Nephron progenitor cell (in vitro differentiated cells): ENCODE results near the gene TRIM28.
"Not testable (repeated sequence)": the region's sequence is repeated elsewhere in the genome, so short reads cannot be mapped to it uniquely, and the experiment has no call there.

Experiments
- DNase-seq: peaks from one replicate; pipeline ENCODE4 v3.0.0; 2021
- H3K27ac Mint-ChIP-seq: 2 replicates; pipeline ENCODE4 v1.8.0; 2021; ENCODE audit warnings: mild to moderate bottlenecking, moderate library complexity, mixed read lengths
- H3K27me3 Mint-ChIP-seq: 2 replicates; pipeline ENCODE4 v1.8.0; 2021; ENCODE audit warnings: mild to moderate bottlenecking, low read depth, mixed read lengths; ENCODE audit not compliant: poor library complexity
- H3K36me3 Mint-ChIP-seq: 2 replicates; pipeline ENCODE4 v1.8.0; 2021; ENCODE audit warnings: low read depth, mixed read lengths
- H3K4me1 Mint-ChIP-seq: 2 replicates; pipeline ENCODE4 v1.8.0; 2021; ENCODE audit warnings: mixed read lengths
- H3K4me3 Mint-ChIP-seq: 2 replicates; pipeline ENCODE4 v1.8.0; 2021; ENCODE audit warnings: mild to moderate bottlenecking, moderate library complexity, mixed read lengths
- H3K9me3 Mint-ChIP-seq: 2 replicates; pipeline ENCODE4 v1.8.0; 2021; ENCODE audit warnings: mild to moderate bottlenecking, moderate library complexity, mixed read lengths
- TF ChIP-seq, protein P1 (sequence below): fragments of 200-600 bp; sonication (generic); IDR thresholded peaks from 2 replicates; pipeline ENCODE4 v1.5.0; 2021; ENCODE audit warnings: antibody characterized with exemption

TRIM28 gene

DNA sequence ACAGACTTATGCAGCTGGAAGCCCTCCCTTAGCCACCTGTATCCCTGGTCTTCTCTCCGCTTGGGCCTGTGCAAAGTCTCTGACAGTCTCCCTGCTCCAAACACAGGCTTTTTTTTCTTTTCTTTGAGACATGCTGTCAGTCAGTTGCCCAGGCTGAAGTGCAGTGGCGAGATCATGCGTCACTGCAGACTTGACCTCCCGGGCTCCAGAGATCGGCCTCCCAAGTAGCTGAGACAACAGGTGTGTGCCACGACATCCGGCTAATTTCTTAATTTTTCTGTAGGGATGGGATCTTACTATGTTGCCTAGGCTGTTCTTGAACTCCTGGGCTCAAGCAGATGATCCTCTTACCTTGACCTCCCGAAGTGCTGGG is 27.7 kb downstream of the TRIM28 start:
- DNase-seq, result no peak
- H3K27ac Mint-ChIP-seq, result no peak overlapping the region
- H3K27me3 Mint-ChIP-seq, result peaks cover 5% of the 10 kb centered on the region
- H3K4me1 Mint-ChIP-seq, result peaks cover 36% of the 10 kb centered on the region
- no peaks in the 10 kb centered on the region for H3K9me3 Mint-ChIP-seq
- H3K4me3 Mint-ChIP-seq, result peak overlapping the region; percentile 90
- H3K36me3 Mint-ChIP-seq, result peaks cover 14% of the 10 kb centered on the region
- TF ChIP-seq, protein P1, sequence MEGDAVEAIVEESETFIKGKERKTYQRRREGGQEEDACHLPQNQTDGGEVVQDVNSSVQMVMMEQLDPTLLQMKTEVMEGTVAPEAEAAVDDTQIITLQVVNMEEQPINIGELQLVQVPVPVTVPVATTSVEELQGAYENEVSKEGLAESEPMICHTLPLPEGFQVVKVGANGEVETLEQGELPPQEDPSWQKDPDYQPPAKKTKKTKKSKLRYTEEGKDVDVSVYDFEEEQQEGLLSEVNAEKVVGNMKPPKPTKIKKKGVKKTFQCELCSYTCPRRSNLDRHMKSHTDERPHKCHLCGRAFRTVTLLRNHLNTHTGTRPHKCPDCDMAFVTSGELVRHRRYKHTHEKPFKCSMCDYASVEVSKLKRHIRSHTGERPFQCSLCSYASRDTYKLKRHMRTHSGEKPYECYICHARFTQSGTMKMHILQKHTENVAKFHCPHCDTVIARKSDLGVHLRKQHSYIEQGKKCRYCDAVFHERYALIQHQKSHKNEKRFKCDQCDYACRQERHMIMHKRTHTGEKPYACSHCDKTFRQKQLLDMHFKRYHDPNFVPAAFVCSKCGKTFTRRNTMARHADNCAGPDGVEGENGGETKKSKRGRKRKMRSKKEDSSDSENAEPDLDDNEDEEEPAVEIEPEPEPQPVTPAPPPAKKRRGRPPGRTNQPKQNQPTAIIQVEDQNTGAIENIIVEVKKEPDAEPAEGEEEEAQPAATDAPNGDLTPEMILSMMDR, result no peak

DNA sequence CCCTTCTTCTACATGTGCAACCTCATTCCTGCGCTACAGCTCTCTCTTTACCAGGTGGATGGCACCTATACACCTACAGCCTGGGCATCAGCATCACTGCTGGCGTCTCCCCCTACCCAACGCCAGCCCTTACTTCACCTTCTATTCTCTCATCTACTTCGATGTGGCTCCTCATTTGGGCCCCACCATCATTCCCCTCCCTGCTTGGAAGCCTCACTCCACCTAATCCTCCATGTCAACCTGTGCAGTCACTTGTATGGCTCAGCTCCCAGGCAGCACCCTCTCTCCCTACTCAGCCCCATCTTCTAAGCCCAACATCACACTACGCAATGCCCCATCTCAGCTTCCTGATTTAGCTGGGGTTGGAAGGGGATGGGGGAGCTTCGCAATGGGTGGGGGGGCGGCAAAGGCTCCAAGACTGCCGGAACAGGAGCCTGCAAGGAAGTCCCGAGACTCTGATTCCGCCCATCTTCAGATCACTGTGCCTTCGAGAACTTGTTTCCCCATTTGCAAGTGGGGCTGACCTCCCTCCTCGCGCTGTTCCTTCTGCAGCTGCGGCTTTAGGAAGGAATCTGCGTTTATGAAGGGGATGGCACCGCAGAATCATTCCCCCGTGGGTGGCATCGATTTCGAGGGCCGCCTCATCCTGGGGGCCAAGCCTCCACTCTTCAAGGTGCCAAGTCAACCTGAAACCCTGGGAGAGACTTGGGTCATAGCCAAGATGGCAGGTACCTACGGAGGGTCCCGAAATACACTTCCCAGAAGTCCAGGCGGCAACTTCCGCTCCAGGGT is 28.4 kb downstream of the TRIM28 start:
- Mint-ChIP-seq H3K4me1 (peaks cover 36% of the 10 kb centered on the region), H3K27me3 (peaks cover 5% of the 10 kb centered on the region), H3K27ac (no peak overlapping the region), H3K36me3 (peaks cover 14% of the 10 kb centered on the region), H3K9me3 (no peaks in the 10 kb centered on the region), H3K4me3 (peak overlapping the region; percentile 90)
- no peak for DNase-seq
- TF ChIP-seq, protein P1, result no peak

DNA sequence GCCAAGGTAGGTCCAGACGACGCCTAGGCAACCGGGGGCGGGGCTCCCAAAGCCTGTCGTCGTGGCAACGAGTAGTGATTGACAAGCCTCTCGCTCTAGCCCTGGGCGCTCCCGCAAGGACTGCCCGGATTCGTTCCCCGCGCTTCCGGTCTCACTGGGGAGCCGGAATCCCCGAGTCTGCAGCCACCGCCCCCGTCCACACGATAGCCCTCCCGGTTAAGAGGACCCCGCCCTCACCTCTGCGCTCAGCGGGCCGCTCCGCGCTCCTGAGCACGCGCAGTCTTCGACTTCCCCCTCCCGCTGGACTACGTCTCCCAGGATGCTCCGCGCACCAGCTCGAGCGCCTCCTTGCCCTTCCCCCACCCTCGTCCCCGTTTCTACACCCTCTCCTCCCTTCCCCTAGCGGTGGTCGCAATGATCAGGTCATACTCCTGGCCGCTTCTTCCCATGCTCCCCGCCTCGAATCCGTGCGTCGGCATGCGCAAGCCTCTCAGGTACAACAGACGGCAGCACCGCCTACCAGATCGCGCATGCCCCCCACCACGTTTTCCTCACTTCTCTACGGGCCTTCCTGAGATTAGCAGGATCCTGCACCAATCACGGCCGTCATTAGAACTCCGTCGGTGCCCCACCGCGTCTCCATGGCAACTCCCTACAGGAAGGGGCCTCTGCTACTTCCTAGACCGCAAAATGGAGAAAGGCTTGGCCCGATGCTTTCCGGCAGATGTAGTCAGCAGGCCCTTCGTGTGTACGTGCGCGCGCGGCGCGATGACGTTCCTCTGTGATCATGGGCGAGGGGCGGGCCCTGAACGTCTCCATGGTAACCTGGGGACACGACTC is 29.2 kb downstream of the TRIM28 start, which contains the start of gene MZF1:
Gene MZF1 (minus strand): TSS at position 518 of the 840 bp plus-strand sequence. CDS start 1,946 bp downstream, outside the sequence.
- peak within 1 kb of the TSS; percentile 100 for H3K27ac Mint-ChIP-seq
- peak within 1 kb of the TSS; percentile 90 for H3K4me3 Mint-ChIP-seq

DNA sequence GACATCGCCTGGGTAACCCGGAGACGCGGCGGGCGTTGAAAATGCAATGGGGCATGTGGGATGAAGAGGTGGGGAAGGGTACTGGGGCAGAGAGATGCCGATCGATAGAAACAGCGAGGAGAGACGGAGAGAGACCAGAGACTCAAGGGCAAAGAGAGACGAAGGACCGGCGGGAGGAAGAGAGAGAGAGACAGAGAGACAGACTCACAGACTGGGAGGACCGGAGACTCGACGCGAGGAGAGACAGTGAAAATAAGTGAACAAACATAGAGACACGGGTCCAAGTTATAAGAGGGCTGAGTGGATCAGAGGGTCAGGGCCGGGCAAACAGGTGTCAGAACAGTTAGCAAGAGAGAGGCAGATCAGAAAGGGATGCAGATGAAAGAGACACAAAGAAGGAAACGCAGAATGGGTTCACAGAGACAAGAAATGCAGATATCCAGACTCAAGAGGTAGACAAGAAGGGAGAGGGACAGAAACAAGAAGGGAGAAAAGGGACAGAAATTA is 29.8 kb downstream of the TRIM28 start:
- H3K9me3 Mint-ChIP-seq, result no peaks in the 10 kb centered on the region
- H3K27ac Mint-ChIP-seq, result peak overlapping the region; percentile 100
- H3K36me3 Mint-ChIP-seq, result peaks cover 9% of the 10 kb centered on the region
- peak overlapping the region; percentile 90 for H3K4me3 Mint-ChIP-seq
- DNase-seq, result no peak
- TF ChIP-seq, protein P1, result no peak
- H3K27me3 Mint-ChIP-seq, result peaks cover 5% of the 10 kb centered on the region
- peaks cover 49% of the 10 kb centered on the region for H3K4me1 Mint-ChIP-seq

More for the DNA sequence above, 29.2 kb downstream of the TRIM28 start, which contains the start of gene MZF1:
- peaks cover 14% of the 10 kb centered on the region for H3K36me3 Mint-ChIP-seq
- peaks cover 43% of the 10 kb centered on the region for H3K4me1 Mint-ChIP-seq
- peak; percentile 99 for DNase-seq
- TF ChIP-seq, protein P1, result no peak
- no peaks in the 10 kb centered on the region for H3K9me3 Mint-ChIP-seq
- H3K27me3 Mint-ChIP-seq, result peaks cover 5% of the 10 kb centered on the region

DNA sequence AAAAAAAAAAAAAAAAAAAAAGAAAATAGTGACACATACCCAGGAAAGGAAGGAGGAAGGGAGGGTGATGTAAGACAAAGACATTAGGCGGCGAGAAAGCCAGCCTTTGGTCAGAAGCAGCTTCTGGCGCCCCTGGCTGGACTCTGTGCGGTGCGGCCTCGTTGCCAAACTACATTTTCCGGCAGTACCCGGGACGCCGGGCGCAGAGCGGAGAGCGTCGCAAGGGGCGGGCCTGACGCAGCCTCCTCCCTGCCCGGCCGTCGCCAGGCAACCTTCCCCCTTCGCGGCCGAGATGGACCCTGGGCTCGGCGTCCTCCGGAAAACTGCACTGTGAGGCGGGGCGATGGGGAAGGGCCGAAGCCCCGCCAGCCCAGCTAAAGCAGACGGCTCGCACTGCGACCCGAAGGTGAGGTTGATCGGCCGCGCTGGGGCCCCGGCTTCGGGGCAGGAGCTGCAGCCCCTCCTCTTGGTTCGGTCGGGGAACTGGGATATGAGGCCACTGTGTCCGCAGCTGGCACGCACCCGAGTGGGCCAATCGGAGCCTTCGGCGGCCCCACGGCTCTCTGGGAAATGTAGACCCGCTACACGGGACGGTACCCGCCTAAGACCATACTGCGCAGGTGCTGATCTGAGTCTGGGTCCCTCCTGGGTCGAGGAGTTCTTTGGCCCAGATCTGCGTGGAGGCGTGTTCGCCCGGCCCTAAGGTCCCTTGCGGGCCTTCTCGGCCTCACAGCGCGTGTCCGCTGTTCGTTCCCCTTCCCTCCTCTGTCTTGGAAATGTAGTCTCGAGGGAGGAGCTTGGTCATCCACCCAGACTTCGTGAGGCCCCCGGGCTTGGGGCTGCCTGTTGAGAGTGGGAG is 31.5 kb downstream of the TRIM28 start:
- Mint-ChIP-seq H3K27me3 (peaks cover 5% of the 10 kb centered on the region), H3K9me3 (no peaks in the 10 kb centered on the region), H3K36me3 (peaks cover 8% of the 10 kb centered on the region), H3K4me3 (peak overlapping the region; percentile 94), H3K27ac (peak overlapping the region; percentile 97), H3K4me1 (peaks cover 61% of the 10 kb centered on the region)
- TF ChIP-seq, protein P1, result no peak
- DNase-seq, result peak; percentile 88

DNA sequence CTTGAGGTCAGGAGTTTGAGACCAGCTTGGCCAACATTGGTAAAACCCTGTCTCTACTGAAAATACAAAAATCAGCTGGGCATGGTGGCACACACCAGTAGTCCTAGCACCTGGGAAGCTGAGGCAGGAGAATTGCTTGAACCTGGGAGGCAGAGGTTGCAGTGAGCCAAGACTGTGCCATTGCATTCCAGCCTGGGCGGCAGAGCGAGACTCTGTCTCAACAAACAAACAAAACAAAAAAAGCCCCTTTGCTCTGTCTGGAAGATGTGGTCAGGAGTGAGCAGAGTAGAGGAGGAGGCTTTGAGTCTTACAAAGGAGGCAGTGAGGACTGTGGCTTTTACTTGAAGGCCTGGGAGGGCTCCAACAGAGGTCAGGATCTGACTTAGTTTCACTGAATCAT is 33.7 kb downstream of the TRIM28 start:
- Mint-ChIP-seq H3K4me3 (peak overlapping the region; percentile 30), H3K4me1 (peaks cover 63% of the 10 kb centered on the region), H3K27me3 (peaks cover 10% of the 10 kb centered on the region)
- not testable (repeated sequence) for H3K36me3 Mint-ChIP-seq, H3K9me3 Mint-ChIP-seq, DNase-seq, H3K27ac Mint-ChIP-seq
